Endothelial cell (in vitro differentiated cells): ENCODE results near the gene SMC6. TPM values are rescaled to one million over a fixed set of nuclear protein-coding genes. Genes with fewer than 3 reads are reported as not detected.
A peak's percentile ranks its signal among the peaks of the same experiment; 100 is the strongest.

ENCODE experiments used
- DNase-seq: peaks from one replicate; pipeline ENCODE4 v3.0.0; 2021; ENCODE audit warnings: low spot score
- H3K27ac Mint-ChIP-seq: one replicate; pipeline ENCODE4 v1.8.0; 2021; ENCODE audit warnings: mixed read lengths, inconsistent platforms; ENCODE audit not compliant: unreplicated experiment
- H3K27me3 Mint-ChIP-seq: one replicate; pipeline ENCODE4 v1.8.0; 2021; ENCODE audit warnings: mild to moderate bottlenecking, moderate library complexity, mixed read lengths, inconsistent platforms; ENCODE audit not compliant: unreplicated experiment
- H3K36me3 Mint-ChIP-seq: one replicate; pipeline ENCODE4 v1.8.0; 2021; ENCODE audit warnings: mild to moderate bottlenecking, low read depth, mixed read lengths, inconsistent platforms; ENCODE audit not compliant: unreplicated experiment
- H3K4me1 Mint-ChIP-seq: one replicate; pipeline ENCODE4 v1.8.0; 2021; ENCODE audit warnings: mild to moderate bottlenecking, mixed read lengths, inconsistent platforms; ENCODE audit not compliant: unreplicated experiment
- H3K4me3 Mint-ChIP-seq: one replicate; pipeline ENCODE4 v1.8.0; 2021; ENCODE audit warnings: mild to moderate bottlenecking, mixed read lengths, inconsistent platforms; ENCODE audit not compliant: unreplicated experiment
- H3K9me3 Mint-ChIP-seq: one replicate; pipeline ENCODE4 v1.8.0; 2021; ENCODE audit warnings: mixed read lengths, inconsistent platforms; ENCODE audit not compliant: unreplicated experiment
- total RNA-seq: library from RNA; stranded (reverse); fragmentation: NEBNext Ultra II Directional; extraction: Animal tissue kit (Norgen Biotek cat#: 25700); gene quantifications from one replicate; pipeline ENCODE4 v1.2.1, GENCODE V29; 2021; ENCODE audit not compliant: unreplicated experiment
- TF ChIP-seq, protein P1 (sequence below): fragments of 200-600 bp; sonication (generic); IDR thresholded peaks from one replicate; pipeline ENCODE4 v1.5.0; 2021; ENCODE audit warnings: antibody characterized with exemption; ENCODE audit not compliant: unreplicated experiment

The SMC6 gene
- total RNA-seq, 1 donor from 2014 or later, result 28.8 TPM

DNA sequence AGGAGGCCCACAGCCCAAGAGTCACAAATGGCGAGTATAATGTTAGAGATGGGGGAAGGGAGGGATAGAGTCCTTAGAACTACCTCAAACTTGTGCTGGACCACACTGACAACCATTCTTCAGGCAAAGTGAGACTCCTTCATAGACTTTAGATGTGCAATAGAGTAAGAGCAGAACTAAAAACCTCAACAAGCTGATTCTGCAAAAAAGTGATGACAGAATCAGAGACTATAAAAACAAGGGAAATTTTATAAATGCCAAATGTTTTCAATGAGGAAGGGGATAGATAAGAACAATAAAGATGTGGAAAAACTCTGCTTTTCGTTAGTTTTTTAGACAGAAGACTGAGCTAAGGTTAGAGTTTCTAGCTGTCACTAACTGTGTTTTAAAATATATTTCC, 17.7 kb downstream of the SMC6 start:
- TF ChIP-seq, protein P1, sequence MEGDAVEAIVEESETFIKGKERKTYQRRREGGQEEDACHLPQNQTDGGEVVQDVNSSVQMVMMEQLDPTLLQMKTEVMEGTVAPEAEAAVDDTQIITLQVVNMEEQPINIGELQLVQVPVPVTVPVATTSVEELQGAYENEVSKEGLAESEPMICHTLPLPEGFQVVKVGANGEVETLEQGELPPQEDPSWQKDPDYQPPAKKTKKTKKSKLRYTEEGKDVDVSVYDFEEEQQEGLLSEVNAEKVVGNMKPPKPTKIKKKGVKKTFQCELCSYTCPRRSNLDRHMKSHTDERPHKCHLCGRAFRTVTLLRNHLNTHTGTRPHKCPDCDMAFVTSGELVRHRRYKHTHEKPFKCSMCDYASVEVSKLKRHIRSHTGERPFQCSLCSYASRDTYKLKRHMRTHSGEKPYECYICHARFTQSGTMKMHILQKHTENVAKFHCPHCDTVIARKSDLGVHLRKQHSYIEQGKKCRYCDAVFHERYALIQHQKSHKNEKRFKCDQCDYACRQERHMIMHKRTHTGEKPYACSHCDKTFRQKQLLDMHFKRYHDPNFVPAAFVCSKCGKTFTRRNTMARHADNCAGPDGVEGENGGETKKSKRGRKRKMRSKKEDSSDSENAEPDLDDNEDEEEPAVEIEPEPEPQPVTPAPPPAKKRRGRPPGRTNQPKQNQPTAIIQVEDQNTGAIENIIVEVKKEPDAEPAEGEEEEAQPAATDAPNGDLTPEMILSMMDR, result no peak
- Mint-ChIP-seq H3K9me3 (no peaks in the 10 kb centered on the region), H3K36me3 (peaks cover 26% of the 10 kb centered on the region), H3K4me3 (no peak overlapping the region), H3K27me3 (peaks cover 2% of the 10 kb centered on the region), H3K4me1 (peaks cover 5% of the 10 kb centered on the region), H3K27ac (no peak overlapping the region)
- no peak for DNase-seq

DNA sequence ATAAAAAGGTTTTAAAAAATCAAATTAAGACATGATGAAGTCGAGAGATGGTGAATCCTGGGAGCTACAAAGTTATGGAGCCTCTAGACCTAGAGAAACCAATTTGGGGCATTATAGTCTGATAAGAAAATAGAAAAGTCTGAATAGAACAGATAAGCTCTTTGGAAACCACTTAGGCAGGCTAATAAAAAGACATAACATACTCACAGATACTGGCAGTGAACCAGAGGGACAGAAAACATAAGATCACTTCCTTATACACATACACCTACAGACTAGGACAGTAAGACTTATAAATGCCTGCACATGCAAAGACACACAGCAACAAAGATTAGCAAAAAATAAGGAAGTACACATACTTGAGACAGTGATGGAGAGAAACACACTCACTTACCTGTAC, 20.0 kb downstream of the SMC6 start:
- H3K4me3 Mint-ChIP-seq, result no peak overlapping the region
- H3K4me1 Mint-ChIP-seq, result peaks cover 5% of the 10 kb centered on the region
- H3K9me3 Mint-ChIP-seq, result no peaks in the 10 kb centered on the region
- no peak for DNase-seq
- no peak overlapping the region for H3K27ac Mint-ChIP-seq
- no peaks in the 10 kb centered on the region for H3K27me3 Mint-ChIP-seq
- TF ChIP-seq, protein P1, result no peak
- H3K36me3 Mint-ChIP-seq, result peaks cover 18% of the 10 kb centered on the region

DNA sequence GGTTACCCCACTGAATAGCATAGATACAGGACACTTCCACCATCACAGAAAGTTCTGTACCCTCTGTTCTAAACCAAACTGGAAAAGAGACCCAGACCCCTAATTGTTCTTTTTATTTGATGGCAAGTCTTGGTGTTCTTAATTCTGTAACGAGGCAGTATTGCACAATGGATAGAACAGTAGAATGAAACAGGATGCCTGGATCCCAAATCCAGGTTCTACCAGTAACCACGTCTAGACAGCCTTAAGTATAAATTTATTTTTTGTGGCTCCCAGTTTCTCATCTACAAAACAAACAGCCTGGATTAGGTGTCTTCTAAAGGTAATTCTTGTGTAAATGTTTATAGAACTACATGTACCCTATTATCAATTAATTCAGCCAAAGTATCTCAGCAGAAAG, 23.7 kb downstream of the SMC6 start:
- no peaks in the 10 kb centered on the region for H3K4me1 Mint-ChIP-seq
- no peak for DNase-seq
- H3K9me3 Mint-ChIP-seq, result no peaks in the 10 kb centered on the region
- H3K27ac Mint-ChIP-seq, result no peak overlapping the region
- peaks cover 13% of the 10 kb centered on the region for H3K36me3 Mint-ChIP-seq
- H3K27me3 Mint-ChIP-seq, result no peaks in the 10 kb centered on the region
- no peak overlapping the region for H3K4me3 Mint-ChIP-seq
- TF ChIP-seq, protein P1, result no peak

DNA sequence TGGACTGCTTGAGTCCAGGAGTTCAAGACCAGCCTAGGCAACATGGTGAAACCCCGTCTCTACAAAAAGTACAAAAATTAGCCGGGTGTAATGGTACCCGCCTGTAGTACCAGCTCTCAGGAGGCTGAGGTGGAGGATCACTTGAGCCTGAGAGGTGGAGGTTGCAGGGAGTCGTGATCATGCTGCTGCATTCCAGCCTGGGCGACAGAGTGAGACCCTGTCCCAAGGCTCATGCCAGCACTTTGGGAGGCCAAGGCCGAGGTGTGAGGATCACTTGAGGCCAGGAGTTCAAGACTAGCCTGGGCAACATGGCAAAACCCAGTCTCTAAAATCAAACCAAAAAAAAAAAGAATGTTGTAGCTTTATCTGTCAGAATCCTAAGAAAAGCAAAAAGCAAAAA, 25.4 kb downstream of the SMC6 start:
- no peak overlapping the region for H3K27ac Mint-ChIP-seq
- H3K9me3 Mint-ChIP-seq, result no peaks in the 10 kb centered on the region
- peak overlapping the region; percentile 38 for H3K4me3 Mint-ChIP-seq
- H3K4me1 Mint-ChIP-seq, result no peaks in the 10 kb centered on the region
- TF ChIP-seq, protein P1, result no peak
- no peaks in the 10 kb centered on the region for H3K27me3 Mint-ChIP-seq
- DNase-seq, result no peak
- H3K36me3 Mint-ChIP-seq, result peaks cover 13% of the 10 kb centered on the region

DNA sequence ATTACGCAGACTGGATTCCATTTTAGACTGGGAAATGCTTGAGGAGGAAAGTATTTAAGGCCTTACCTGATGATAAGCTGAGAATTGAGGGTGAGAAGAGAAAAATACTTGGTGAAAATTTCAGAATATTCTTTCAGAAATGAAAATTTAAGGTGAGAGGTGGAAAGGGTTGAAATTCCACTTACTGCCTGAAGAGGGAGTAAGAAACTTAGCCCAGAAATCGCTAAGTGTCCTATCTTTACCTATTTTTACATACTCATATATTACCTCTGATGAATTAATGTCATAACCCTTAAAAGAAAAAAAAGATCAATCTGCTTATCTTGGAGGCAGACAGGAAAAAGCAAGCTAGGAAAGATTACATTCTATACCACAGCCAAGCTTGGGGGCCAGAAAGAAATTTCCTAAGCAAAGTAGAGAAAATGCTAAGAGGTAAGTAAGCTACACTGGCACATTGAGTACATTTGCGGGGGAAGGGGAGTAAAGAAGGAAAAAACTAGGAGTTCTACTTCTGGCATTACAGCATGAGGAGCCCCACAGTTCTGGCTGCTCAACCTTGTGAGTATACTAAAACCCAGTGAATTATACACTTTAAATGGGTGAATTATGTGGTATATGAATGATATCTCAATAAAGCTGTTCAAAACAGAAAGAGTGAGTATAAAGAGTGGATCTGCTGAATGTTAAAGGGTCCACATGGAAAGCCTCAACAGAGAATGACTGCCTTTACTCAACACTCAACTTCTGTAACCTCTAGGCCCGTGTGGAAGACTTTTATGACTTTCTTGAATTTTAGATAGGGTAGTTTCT, 33.8 kb downstream of the SMC6 start:
- H3K27ac Mint-ChIP-seq, result no peak overlapping the region
- no peak for DNase-seq
- peaks cover 6% of the 10 kb centered on the region for H3K36me3 Mint-ChIP-seq
- TF ChIP-seq, protein P1, result peak; percentile 92
- no peak overlapping the region for H3K4me3 Mint-ChIP-seq
- no peaks in the 10 kb centered on the region for H3K9me3 Mint-ChIP-seq
- H3K4me1 Mint-ChIP-seq, result peaks cover 6% of the 10 kb centered on the region
- H3K27me3 Mint-ChIP-seq, result no peaks in the 10 kb centered on the region
